Testis (tissue), 2 donors: ENCODE results near the gene SH3RF3.

Experiments
- CTCF ChIP-seq, 3 experiments: fragments of 450-650 bp in 2 of 3; fragments of 200-600 bp in 1 of 3; sonication (generic) in 1 of 3; IDR thresholded peaks; one replicate each; pipeline ENCODE4 v1.5.1; 2016 to 2019; ENCODE audit warnings: antibody characterized with exemption in 3 of 3, mild to moderate bottlenecking in 2 of 3, moderate library complexity in 1 of 3
- POLR2A ChIP-seq: fragments of 450-650 bp; IDR thresholded peaks from one replicate; pipeline ENCODE4 v1.6.1; 2017; ENCODE audit warnings: antibody characterized with exemption, mild to moderate bottlenecking, moderate library complexity

DNA sequence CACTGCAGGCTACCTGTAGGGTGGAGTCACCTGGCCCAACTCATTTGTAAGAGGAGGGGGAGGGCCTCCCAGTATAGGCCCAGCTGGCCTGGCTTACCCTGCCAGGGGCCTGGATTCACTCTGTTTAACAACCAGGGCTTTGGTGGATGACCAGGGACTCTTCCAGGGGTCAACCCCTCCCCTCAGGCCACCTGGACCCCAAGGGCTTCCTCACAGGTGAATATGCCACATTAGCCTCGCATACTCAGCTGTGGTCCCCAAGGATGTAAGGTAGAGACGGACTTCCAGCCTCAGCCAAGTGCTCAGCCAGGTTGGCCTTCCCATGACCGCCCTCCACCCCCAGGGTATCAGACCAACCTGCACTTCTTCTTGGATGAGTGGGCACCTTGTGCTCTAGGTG, 8.8 kb upstream of the SH3RF3 start:
- TF ChIP-seq CTCF (IDR thresholded peaks at IDR 0.05) (no peak), POLR2A (no peak)
